Liver (tissue), 3 donors: Measurements from ENCODE around the gene CCDC97.

Source experiments
- ATF3 ChIP-seq: IDR thresholded peaks from 2 replicates; pipeline ENCODE4 v1.6.1; 2016; ENCODE audit warnings: antibody characterized with exemption
- CTCF ChIP-seq: fragments of 150-350 bp; IDR thresholded peaks from 2 replicates; pipeline ENCODE4 v1.5.1; 2017; ENCODE audit warnings: improper control_type of control experiment, low read depth, low read length; ENCODE audit not compliant: missing input control
- EGR1 ChIP-seq, 2 donors: IDR thresholded peaks; 2 replicates each; pipeline ENCODE4 v1.6.1; 2016 to 2018; ENCODE audit warnings: antibody characterized with exemption in 2 of 2, low read depth in 2 of 2
- FOXA1 ChIP-seq: IDR thresholded peaks from 2 replicates; pipeline ENCODE4 v1.6.1; 2016; ENCODE audit warnings: antibody characterized with exemption
- GABPA ChIP-seq, 2 donors: IDR thresholded peaks in 1 of 2; conservative IDR thresholded peaks in 1 of 2; 2 replicates each; pipeline ENCODE4 v1.6.1; 2016; ENCODE audit warnings: antibody characterized with exemption in 2 of 2, mild to moderate bottlenecking in 1 of 2, moderate library complexity in 1 of 2
- HNF4G ChIP-seq: IDR thresholded peaks from 2 replicates; pipeline ENCODE4 v1.6.1; 2016; ENCODE audit warnings: antibody characterized with exemption
- JUND ChIP-seq, 2 donors: IDR thresholded peaks; 2 replicates each; pipeline ENCODE4 v1.6.1; 2016; ENCODE audit warnings: antibody characterized with exemption in 2 of 2
- RAD21 ChIP-seq, 2 donors: IDR thresholded peaks; 2 replicates each; pipeline ENCODE4 v1.6.1; 2016; ENCODE audit warnings: antibody characterized with exemption in 2 of 2, mild to moderate bottlenecking in 2 of 2
- REST ChIP-seq: IDR thresholded peaks from 2 replicates; pipeline ENCODE4 v1.6.1; 2016; ENCODE audit warnings: antibody characterized with exemption, mild to moderate bottlenecking
- SP1 ChIP-seq: IDR thresholded peaks from 2 replicates; pipeline ENCODE4 v1.6.1; 2018; ENCODE audit warnings: antibody characterized with exemption, mild to moderate bottlenecking
- YY1 ChIP-seq: IDR thresholded peaks from 2 replicates; pipeline ENCODE4 v1.6.1; 2016; ENCODE audit warnings: antibody characterized with exemption, mild to moderate bottlenecking
- TF ChIP-seq, protein P1 (sequence below): IDR thresholded peaks from 2 replicates; pipeline ENCODE4 v1.6.1; 2016; ENCODE audit warnings: antibody characterized with exemption
- TF ChIP-seq, protein P2 (sequence below): IDR thresholded peaks from 2 replicates; pipeline ENCODE4 v1.6.1; 2016; ENCODE audit warnings: antibody characterized with exemption
- donor health status: healthy.
- donor health status: healthy.

GRCh38 chr19:41356984-41357739 lies 47.2 kb downstream of the CCDC97 start:
- TF ChIP-seq, protein P1, sequence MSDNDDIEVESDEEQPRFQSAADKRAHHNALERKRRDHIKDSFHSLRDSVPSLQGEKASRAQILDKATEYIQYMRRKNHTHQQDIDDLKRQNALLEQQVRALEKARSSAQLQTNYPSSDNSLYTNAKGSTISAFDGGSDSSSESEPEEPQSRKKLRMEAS: no peak
- no peak for TF ChIP-seq ATF3
- no peak for TF ChIP-seq CTCF
- no peak for TF ChIP-seq RAD21 (IDR thresholded peaks at IDR 0.05)
- no peak for TF ChIP-seq FOXA1
- no peak for TF ChIP-seq EGR1 (IDR thresholded peaks at IDR 0.05; ENCODE audit: low read depth in 2 of 2)
- no peak for TF ChIP-seq GABPA (IDR thresholded peaks at IDR 0.05 in 1 of 2, conservative IDR thresholded peaks at IDR 0.05 in 1 of 2)
- no peak for TF ChIP-seq SP1
- no peak for TF ChIP-seq HNF4G
- no peak for TF ChIP-seq JUND (IDR thresholded peaks at IDR 0.05)
- TF ChIP-seq, protein P2, sequence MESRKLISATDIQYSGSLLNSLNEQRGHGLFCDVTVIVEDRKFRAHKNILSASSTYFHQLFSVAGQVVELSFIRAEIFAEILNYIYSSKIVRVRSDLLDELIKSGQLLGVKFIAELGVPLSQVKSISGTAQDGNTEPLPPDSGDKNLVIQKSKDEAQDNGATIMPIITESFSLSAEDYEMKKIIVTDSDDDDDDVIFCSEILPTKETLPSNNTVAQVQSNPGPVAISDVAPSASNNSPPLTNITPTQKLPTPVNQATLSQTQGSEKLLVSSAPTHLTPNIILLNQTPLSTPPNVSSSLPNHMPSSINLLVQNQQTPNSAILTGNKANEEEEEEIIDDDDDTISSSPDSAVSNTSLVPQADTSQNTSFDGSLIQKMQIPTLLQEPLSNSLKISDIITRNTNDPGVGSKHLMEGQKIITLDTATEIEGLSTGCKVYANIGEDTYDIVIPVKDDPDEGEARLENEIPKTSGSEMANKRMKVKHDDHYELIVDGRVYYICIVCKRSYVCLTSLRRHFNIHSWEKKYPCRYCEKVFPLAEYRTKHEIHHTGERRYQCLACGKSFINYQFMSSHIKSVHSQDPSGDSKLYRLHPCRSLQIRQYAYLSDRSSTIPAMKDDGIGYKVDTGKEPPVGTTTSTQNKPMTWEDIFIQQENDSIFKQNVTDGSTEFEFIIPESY: no peak
- no peak for TF ChIP-seq YY1
- TF ChIP-seq REST: no peak
